GM23338 (cell line): ENCODE results near the gene MRFAP1. TPM values are rescaled to one million over a fixed set of nuclear protein-coding genes. Genes with fewer than 3 reads are reported as not detected.
A peak's percentile ranks its signal among the peaks of the same experiment; 100 is the strongest.

Experiments used
- ATAC-seq: fragments of 200-7000 bp; cut with Tn5 transposase; 3 replicates; pipeline ENCODE4 v1.9.1; 2020
- DNase-seq: peaks from one replicate; pipeline ENCODE4 v3.0.0-alpha.2; 2015; ENCODE audit warnings: low spot score
- H2AFZ ChIP-seq: fragments of 200-600 bp; sonication (generic); 2 replicates; pipeline ENCODE4 v1.8.0; 2016; ENCODE audit warnings: antibody characterized with exemption, mild to moderate bottlenecking, moderate library complexity
- H3F3A ChIP-seq: fragments of 200-600 bp; sonication (generic); replicated peaks from 2 replicates; pipeline ENCODE4 v1.8.0; 2017; ENCODE audit warnings: antibody characterized with exemption, mixed run types, low read depth
- H3K27ac ChIP-seq: fragments of 200-600 bp; sonication (generic); 2 replicates; pipeline ENCODE4 v1.6.1; 2016; ENCODE audit warnings: low read depth
- H3K27me3 ChIP-seq: fragments of 200-600 bp; sonication (generic); 2 replicates; pipeline ENCODE4 v1.8.0; 2016; ENCODE audit warnings: mild to moderate bottlenecking, mixed run types, moderate library complexity; ENCODE audit not compliant: insufficient read depth
- H3K36me3 ChIP-seq: fragments of 200-600 bp; sonication (generic); 2 replicates; pipeline ENCODE4 v1.8.0; 2016; ENCODE audit warnings: mild to moderate bottlenecking; ENCODE audit not compliant: insufficient read depth
- H3K4me1 ChIP-seq: fragments of 200-600 bp; sonication (generic); 2 replicates; pipeline ENCODE4 v1.8.0; 2016; ENCODE audit warnings: mild to moderate bottlenecking, moderate library complexity; ENCODE audit not compliant: insufficient read depth
- H3K4me2 ChIP-seq: fragments of 200-600 bp; sonication (generic); 2 replicates; pipeline ENCODE4 v1.7.1; 2017; ENCODE audit warnings: mixed run types
- H3K4me3 ChIP-seq: fragments of 200-600 bp; sonication (generic); 2 replicates; pipeline ENCODE4 v1.6.1; 2016; ENCODE audit warnings: mixed run types
- H3K79me2 ChIP-seq: fragments of 200-600 bp; sonication (generic); replicated peaks from 2 replicates; pipeline ENCODE4 v1.8.0; 2017; ENCODE audit warnings: mild to moderate bottlenecking; ENCODE audit not compliant: insufficient read depth
- H3K9me2 ChIP-seq: fragments of 200-600 bp; sonication (generic); 2 replicates; pipeline ENCODE4 v1.8.0; 2017; ENCODE audit not compliant: insufficient read depth
- H4K20me1 ChIP-seq: fragments of 200-600 bp; sonication (generic); replicated peaks from 2 replicates; pipeline ENCODE4 v1.8.0; 2017; ENCODE audit warnings: mild to moderate bottlenecking; ENCODE audit not compliant: insufficient read depth
- H3K27ac Mint-ChIP-seq: 2 replicates; pipeline ENCODE4 v1.8.0; 2020; ENCODE audit warnings: inconsistent platforms, mild to moderate bottlenecking, moderate library complexity, mixed read lengths
- H3K27me3 Mint-ChIP-seq: 3 replicates; pipeline ENCODE4 v1.8.0; 2022; ENCODE audit warnings: low read depth, mild to moderate bottlenecking, moderate library complexity, mixed read lengths, inconsistent platforms; ENCODE audit not compliant: insufficient read depth, poor library complexity
- H3K36me3 Mint-ChIP-seq: 3 replicates; pipeline ENCODE4 v1.8.0; 2021; ENCODE audit warnings: low read depth, mild to moderate bottlenecking, inconsistent platforms, moderate library complexity, mixed read lengths
- H3K4me1 Mint-ChIP-seq: 3 replicates; pipeline ENCODE4 v1.8.0; 2020; ENCODE audit warnings: mild to moderate bottlenecking, inconsistent platforms, mixed read lengths
- H3K4me3 Mint-ChIP-seq: 3 replicates; pipeline ENCODE4 v1.8.0; 2021; ENCODE audit warnings: moderate library complexity, mild to moderate bottlenecking, inconsistent platforms, mixed read lengths
- H3K9me3 Mint-ChIP-seq: 3 replicates; pipeline ENCODE4 v1.8.0; 2020; ENCODE audit warnings: moderate library complexity, mild to moderate bottlenecking, inconsistent platforms, mixed read lengths
- EZH2 ChIP-seq: fragments of 200-600 bp; sonication (generic); IDR thresholded peaks from one replicate; pipeline ENCODE4 v1.8.0; 2017; ENCODE audit warnings: antibody characterized with exemption, mild to moderate bottlenecking, low read depth; ENCODE audit not compliant: unreplicated experiment
- JUNB ChIP-seq: IDR thresholded peaks from one replicate; pipeline ENCODE4 v1.6.1; 2016; ENCODE audit warnings: antibody characterized with exemption; ENCODE audit not compliant: unreplicated experiment
- NANOG ChIP-seq: IDR thresholded peaks from 2 replicates; pipeline ENCODE4 v1.6.1; 2016; ENCODE audit warnings: antibody characterized with exemption, borderline replicate concordance
- POLR2AphosphoS5 ChIP-seq: IDR thresholded peaks from 2 replicates; pipeline ENCODE4 v1.6.1; 2016; ENCODE audit warnings: antibody characterized with exemption, low read depth
- ZNF114 ChIP-seq: fragments of 250-450 bp; sonication (Bioruptor Pico); IDR thresholded peaks from 2 replicates; pipeline ENCODE4 v1.5.0; 2020; ENCODE audit warnings: mild to moderate bottlenecking, moderate library complexity
- ZNF331 ChIP-seq: fragments of 250-450 bp; sonication (Bioruptor Pico); IDR thresholded peaks from 2 replicates; pipeline ENCODE4 v1.5.0; 2020; ENCODE audit warnings: low read depth, mild to moderate bottlenecking, moderate library complexity
- polyA plus RNA-seq: library from polyadenylated mRNA; unstranded; fragments of >200 nt; fragmentation: Nextera tagmentation; extraction: Ambion mirVana; gene quantifications from 2 replicates; pipeline ENCODE4 v1.2.1, GENCODE V29; 2016
- total RNA-seq: library from RNA; depleted of rRNA; stranded (reverse); fragments of >200 nt; shearing (Covaris generic); gene quantifications from 2 replicates; pipeline ENCODE4 v1.2.3, GENCODE V29; 2014
- TF ChIP-seq, protein P1 (sequence below): IDR thresholded peaks from one replicate; pipeline ENCODE4 v1.6.1; 2018; ENCODE audit warnings: antibody characterized with exemption; ENCODE audit not compliant: unreplicated experiment
- TF ChIP-seq, protein P2 (sequence below), 2 experiments: fragments of 200-600 bp in 1 of 2; sonication (generic) in 1 of 2; conservative IDR thresholded peaks; 2 replicates each; pipeline versions ENCODE4 v1.5.1 to v1.6.1; 2016 to 2017; ENCODE audit warnings: antibody characterized with exemption in 2 of 2, low read depth in 2 of 2, mild to moderate bottlenecking in 2 of 2, moderate library complexity in 1 of 2

The MRFAP1 gene
- total and polyA plus RNA-seq, 2 experiments from 2014 or later = 154 to 288 TPM

DNA sequence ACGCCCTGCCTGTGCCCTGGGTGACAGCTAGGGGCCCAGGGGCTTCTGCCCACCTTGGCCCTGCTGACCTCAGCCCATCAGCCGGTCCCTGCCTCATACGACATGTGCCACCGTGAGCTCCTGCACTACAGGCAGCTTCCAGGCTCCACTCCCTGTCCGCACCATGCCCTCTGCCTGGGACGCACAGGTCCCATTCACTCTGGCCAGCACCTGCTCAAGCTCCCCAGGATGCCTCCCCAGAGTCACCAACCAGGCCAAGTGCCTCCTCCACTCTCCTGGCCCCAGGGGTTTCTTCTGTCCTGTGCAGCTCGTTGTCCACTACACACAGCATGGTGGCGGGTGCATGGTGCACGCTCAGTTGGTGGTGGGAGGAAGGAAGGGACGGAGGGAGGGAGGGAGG is 20.2 kb upstream of the MRFAP1 start (continued):
- TF ChIP-seq, protein P1, sequence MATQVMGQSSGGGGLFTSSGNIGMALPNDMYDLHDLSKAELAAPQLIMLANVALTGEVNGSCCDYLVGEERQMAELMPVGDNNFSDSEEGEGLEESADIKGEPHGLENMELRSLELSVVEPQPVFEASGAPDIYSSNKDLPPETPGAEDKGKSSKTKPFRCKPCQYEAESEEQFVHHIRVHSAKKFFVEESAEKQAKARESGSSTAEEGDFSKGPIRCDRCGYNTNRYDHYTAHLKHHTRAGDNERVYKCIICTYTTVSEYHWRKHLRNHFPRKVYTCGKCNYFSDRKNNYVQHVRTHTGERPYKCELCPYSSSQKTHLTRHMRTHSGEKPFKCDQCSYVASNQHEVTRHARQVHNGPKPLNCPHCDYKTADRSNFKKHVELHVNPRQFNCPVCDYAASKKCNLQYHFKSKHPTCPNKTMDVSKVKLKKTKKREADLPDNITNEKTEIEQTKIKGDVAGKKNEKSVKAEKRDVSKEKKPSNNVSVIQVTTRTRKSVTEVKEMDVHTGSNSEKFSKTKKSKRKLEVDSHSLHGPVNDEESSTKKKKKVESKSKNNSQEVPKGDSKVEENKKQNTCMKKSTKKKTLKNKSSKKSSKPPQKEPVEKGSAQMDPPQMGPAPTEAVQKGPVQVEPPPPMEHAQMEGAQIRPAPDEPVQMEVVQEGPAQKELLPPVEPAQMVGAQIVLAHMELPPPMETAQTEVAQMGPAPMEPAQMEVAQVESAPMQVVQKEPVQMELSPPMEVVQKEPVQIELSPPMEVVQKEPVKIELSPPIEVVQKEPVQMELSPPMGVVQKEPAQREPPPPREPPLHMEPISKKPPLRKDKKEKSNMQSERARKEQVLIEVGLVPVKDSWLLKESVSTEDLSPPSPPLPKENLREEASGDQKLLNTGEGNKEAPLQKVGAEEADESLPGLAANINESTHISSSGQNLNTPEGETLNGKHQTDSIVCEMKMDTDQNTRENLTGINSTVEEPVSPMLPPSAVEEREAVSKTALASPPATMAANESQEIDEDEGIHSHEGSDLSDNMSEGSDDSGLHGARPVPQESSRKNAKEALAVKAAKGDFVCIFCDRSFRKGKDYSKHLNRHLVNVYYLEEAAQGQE = no peak
- no peak for TF ChIP-seq POLR2AphosphoS5
- no peak for TF ChIP-seq ZNF114 (CRISPR knock-in tag)
- TF ChIP-seq, protein P2, sequence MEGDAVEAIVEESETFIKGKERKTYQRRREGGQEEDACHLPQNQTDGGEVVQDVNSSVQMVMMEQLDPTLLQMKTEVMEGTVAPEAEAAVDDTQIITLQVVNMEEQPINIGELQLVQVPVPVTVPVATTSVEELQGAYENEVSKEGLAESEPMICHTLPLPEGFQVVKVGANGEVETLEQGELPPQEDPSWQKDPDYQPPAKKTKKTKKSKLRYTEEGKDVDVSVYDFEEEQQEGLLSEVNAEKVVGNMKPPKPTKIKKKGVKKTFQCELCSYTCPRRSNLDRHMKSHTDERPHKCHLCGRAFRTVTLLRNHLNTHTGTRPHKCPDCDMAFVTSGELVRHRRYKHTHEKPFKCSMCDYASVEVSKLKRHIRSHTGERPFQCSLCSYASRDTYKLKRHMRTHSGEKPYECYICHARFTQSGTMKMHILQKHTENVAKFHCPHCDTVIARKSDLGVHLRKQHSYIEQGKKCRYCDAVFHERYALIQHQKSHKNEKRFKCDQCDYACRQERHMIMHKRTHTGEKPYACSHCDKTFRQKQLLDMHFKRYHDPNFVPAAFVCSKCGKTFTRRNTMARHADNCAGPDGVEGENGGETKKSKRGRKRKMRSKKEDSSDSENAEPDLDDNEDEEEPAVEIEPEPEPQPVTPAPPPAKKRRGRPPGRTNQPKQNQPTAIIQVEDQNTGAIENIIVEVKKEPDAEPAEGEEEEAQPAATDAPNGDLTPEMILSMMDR (conservative IDR thresholded peaks at IDR 0.05; ENCODE audit: low read depth in 2 of 2) = no peak
- TF ChIP-seq ZNF331 (CRISPR knock-in tag) = no peak
- no peak for TF ChIP-seq NANOG
- TF ChIP-seq EZH2 = no peak

DNA sequence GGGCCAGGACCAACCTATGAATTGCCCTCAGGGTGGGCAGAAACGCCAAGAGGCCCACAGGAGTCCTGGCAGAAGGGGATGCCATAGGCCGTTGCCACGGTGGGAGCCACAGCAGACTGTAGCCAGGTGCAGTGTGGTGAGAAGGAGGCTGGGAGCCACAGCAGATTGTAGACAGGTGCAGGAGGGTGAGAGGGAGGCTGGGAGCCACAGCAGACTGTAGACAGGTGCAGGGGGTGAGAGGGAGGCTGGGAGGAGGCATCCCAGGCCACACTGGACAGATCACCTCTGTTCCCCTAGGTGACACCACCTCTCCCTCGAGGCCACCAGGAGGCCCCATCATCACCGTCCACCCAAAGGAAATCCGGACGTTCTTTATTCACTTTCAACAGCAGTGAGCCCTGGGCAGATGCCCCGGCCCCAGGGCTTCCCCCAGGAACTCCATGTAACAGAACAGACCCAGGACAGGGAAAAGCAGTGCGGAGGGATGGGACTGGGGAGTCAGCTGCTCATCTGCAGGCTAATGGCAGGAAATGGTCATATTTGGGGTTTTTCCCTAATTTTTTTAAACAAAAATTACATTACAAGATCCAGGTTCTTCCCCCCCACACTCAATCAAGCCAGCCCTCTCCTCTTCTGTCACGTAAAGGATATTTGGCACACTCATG is 19.5 kb upstream of the MRFAP1 start:
- no peaks in the 10 kb centered on the region for H3K4me1 ChIP-seq
- H3K27ac ChIP-seq = no peak overlapping the region
- no peak overlapping the region for H2AFZ ChIP-seq
- Mint-ChIP-seq H3K36me3 (peaks cover 9% of the 10 kb centered on the region; the same call in 1 of the 3 replicates), H3K9me3 (no peaks in the 10 kb centered on the region), H3K27ac (no peak overlapping the region), H3K27me3 (peaks cover 17% of the 10 kb centered on the region), H3K4me1 (peaks cover under 1% of the 10 kb centered on the region; the same call in 2 of the 3 replicates), H3K4me3 (no peak overlapping the region)
- H3K9me2 ChIP-seq = no peaks in the 10 kb centered on the region
- H3K4me3 ChIP-seq = no peak overlapping the region
- no peaks in the 10 kb centered on the region for H3K36me3 ChIP-seq
- H3K79me2 ChIP-seq = no peaks in the 10 kb centered on the region
- no peaks in the 10 kb centered on the region for H3K27me3 ChIP-seq
- ATAC-seq (no peak; the same call in 1 of the 3 replicates), DNase-seq (peak; percentile 23)
- no peak for TF ChIP-seq JUNB
- TF ChIP-seq, protein P2 (conservative IDR thresholded peaks at IDR 0.05; ENCODE audit: low read depth in 2 of 2) = peak; percentile 19 to 43; a peak in 2 of 4 replicates
- no peaks in the 10 kb centered on the region for H3F3A ChIP-seq
- no peak overlapping the region for H3K4me2 ChIP-seq
- H4K20me1 ChIP-seq = no peaks in the 10 kb centered on the region
